Caco-2 (cell line): ENCODE measurements around the gene FBXW7. TPM values are rescaled to one million over a fixed set of nuclear protein-coding genes. Genes with fewer than 3 reads are reported as not detected.

Experiments used
- BruUV-seq: library from RNA; stranded (reverse); fragments of 400-500 nt; replicated peaks from 2 replicates; lab custom pipeline; 2021; lab: Mats Ljungman, UMichigan
- CTCF ChIA-PET: fragments of 300-600 bp; sonication (Branson Sonifier 250); formaldehyde crosslinking; loops from one replicate; lab custom pipeline; 2022; ENCODE audit warnings: antibody characterized with exemption; lab: Charles Lee
- POLR2A ChIA-PET: fragments of 300-600 bp; sonication (Branson Sonifier 250); formaldehyde crosslinking; loops from one replicate; lab custom pipeline; 2022; ENCODE audit warnings: antibody characterized with exemption; lab: Charles Lee
- DNase-seq, 2 experiments: peaks; one replicate each; pipeline versions ENCODE4 v3.0.0 to v3.0.0-alpha.2; 2020 to 2022
- H3K27me3 ChIP-seq: replicated peaks from 2 replicates; pipeline ENCODE4 v1.6.0; 2011; ENCODE audit warnings: low read length; ENCODE audit not compliant: control insufficient read depth, insufficient read depth
- H3K36me3 ChIP-seq: 2 replicates; pipeline ENCODE4 v1.5.1; 2011; ENCODE audit warnings: low read length; ENCODE audit not compliant: control insufficient read depth, insufficient read depth
- H3K4me1 ChIP-seq: fragments of 250-450 bp; sonication (Bioruptor Pico); 2 replicates; pipeline ENCODE4 v1.5.1; 2020; ENCODE audit warnings: mild to moderate bottlenecking
- H3K4me3 ChIP-seq: 2 replicates; pipeline ENCODE4 v1.5.1; 2011; ENCODE audit warnings: low read depth, mild to moderate bottlenecking, control low read depth, low read length
- H3K9me3 ChIP-seq: fragments of 250-450 bp; sonication (Bioruptor Pico); 2 replicates; pipeline ENCODE4 v1.5.1; 2020; ENCODE audit warnings: mild to moderate bottlenecking, moderate library complexity
- H3K27ac Mint-ChIP-seq: one replicate; pipeline ENCODE4 v1.8.0; 2022; ENCODE audit warnings: mixed read lengths; ENCODE audit not compliant: unreplicated experiment
- H3K27me3 Mint-ChIP-seq: one replicate; pipeline ENCODE4 v1.8.0; 2022; ENCODE audit warnings: mixed read lengths; ENCODE audit not compliant: insufficient read depth, unreplicated experiment
- H3K36me3 Mint-ChIP-seq: one replicate; pipeline ENCODE4 v1.8.0; 2022; ENCODE audit warnings: mild to moderate bottlenecking, mixed read lengths; ENCODE audit not compliant: insufficient read depth, unreplicated experiment
- H3K4me1 Mint-ChIP-seq: one replicate; pipeline ENCODE4 v1.8.0; 2022; ENCODE audit warnings: low read depth, mixed read lengths; ENCODE audit not compliant: unreplicated experiment
- H3K4me3 Mint-ChIP-seq: one replicate; pipeline ENCODE4 v1.8.0; 2022; ENCODE audit warnings: mild to moderate bottlenecking, moderate library complexity, mixed read lengths; ENCODE audit not compliant: unreplicated experiment
- H3K9me3 Mint-ChIP-seq: one replicate; pipeline ENCODE4 v1.8.0; 2022; ENCODE audit warnings: mixed read lengths; ENCODE audit not compliant: unreplicated experiment
- intact Hi-C: fragments of 100-400 bp; cut with micrococcal nuclease; formaldehyde crosslinking; loops from one replicate; pipeline ENCODE4 v1.10.0; 2022; ENCODE audit not compliant: unreplicated experiment
- total RNA-seq: library from RNA; stranded (reverse); gene quantifications from 2 replicates; pipeline ENCODE4 v1.2.3, GENCODE V29; 2022
- TF ChIP-seq, protein P1 (sequence below), 2 experiments: fragments of 200-600 bp in 1 of 2; IDR thresholded peaks; 1 replicate in 1 of 2; 2 replicates in 1 of 2; pipeline versions ENCODE4 v1.5.1 to v1.8.0; 2011 to 2022; ENCODE audit warnings: antibody characterized with exemption in 1 of 2, control low read depth in 1 of 2, inconsistent platforms in 1 of 2, low read depth in 1 of 2, low read length in 1 of 2, mild to moderate bottlenecking in 1 of 2, moderate library complexity in 1 of 2; ENCODE audit not compliant: insufficient read depth in 1 of 2, severe bottlenecking in 1 of 2, unreplicated experiment in 1 of 2

The FBXW7 gene
- total RNA-seq, 1 experiment from 2014 or later: 34.1 TPM

DNA sequence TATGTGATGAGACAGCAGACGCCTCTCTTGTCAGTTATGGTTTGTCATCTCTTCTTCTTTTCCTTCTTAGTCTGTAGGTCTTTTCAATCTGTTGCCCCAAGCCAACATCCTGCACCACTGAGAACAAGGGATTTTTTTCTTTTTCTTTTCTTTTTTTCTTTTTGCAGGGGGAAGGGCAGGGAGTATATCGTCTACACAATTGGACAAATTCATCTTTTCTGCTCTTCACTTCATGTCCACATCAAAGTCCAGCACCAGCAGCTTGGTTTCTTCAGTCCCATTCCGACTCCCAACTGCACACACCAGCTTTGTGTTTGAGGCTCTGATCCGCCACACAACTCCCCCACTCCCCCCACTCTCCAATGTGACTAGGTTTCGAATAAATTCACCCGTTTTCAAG, 213.2 kb downstream of the FBXW7 start:
- ChIA-PET POLR2A (no interaction called here), CTCF (no interaction called here)
- Histone ChIP-seq H3K9me3 (no peaks in the 10 kb centered on the region), H3K4me3 (no peak overlapping the region), H3K4me1 (peaks cover 26% of the 10 kb centered on the region; the same call in 1 of the 2 replicates), H3K36me3 (no peaks in the 10 kb centered on the region), H3K27me3 (no peaks in the 10 kb centered on the region)
- DNase-seq: no peak
- H3K4me1 Mint-ChIP-seq: peaks cover 14% of the 10 kb centered on the region
- BruUV-seq: no TSS peak
- no peaks in the 10 kb centered on the region for H3K9me3 Mint-ChIP-seq
- H3K27ac Mint-ChIP-seq: no peak overlapping the region
- TF ChIP-seq, protein P1, sequence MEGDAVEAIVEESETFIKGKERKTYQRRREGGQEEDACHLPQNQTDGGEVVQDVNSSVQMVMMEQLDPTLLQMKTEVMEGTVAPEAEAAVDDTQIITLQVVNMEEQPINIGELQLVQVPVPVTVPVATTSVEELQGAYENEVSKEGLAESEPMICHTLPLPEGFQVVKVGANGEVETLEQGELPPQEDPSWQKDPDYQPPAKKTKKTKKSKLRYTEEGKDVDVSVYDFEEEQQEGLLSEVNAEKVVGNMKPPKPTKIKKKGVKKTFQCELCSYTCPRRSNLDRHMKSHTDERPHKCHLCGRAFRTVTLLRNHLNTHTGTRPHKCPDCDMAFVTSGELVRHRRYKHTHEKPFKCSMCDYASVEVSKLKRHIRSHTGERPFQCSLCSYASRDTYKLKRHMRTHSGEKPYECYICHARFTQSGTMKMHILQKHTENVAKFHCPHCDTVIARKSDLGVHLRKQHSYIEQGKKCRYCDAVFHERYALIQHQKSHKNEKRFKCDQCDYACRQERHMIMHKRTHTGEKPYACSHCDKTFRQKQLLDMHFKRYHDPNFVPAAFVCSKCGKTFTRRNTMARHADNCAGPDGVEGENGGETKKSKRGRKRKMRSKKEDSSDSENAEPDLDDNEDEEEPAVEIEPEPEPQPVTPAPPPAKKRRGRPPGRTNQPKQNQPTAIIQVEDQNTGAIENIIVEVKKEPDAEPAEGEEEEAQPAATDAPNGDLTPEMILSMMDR (IDR thresholded peaks at IDR 0.05; ENCODE audit: insufficient read depth in 1 of 2, low read depth in 1 of 2, low read length in 1 of 2, severe bottlenecking in 1 of 2, unreplicated experiment in 1 of 2): no peak
- no peak overlapping the region for H3K4me3 Mint-ChIP-seq
- peaks cover 25% of the 10 kb centered on the region for H3K36me3 Mint-ChIP-seq
- H3K27me3 Mint-ChIP-seq: no peaks in the 10 kb centered on the region
- intact Hi-C loops: no loop called here

DNA sequence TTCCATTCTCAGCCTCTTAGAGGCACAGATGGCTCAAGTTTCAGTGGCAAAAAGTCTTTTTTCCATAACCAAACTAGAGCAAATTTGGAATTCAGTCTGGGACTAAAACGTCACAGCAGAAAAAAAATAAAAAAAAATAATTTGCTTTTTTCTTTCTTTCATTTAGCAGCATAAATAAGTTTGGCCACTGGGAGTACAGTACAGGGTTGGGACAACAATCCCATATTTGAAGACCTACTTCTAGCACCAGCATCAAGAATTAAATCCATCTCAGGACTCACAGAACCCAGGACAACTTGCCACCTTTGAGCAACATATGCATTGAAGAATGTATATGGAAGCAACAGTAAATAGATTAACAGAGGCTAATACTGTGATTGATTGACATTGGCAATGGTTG, 214.0 kb downstream of the FBXW7 start:
- no TSS peak for BruUV-seq
- peaks cover 6% of the 10 kb centered on the region for H3K4me1 Mint-ChIP-seq
- H3K9me3 ChIP-seq: no peaks in the 10 kb centered on the region
- H3K4me3 Mint-ChIP-seq: no peak overlapping the region
- intact Hi-C loops: no loop called here
- TF ChIP-seq, protein P1 (IDR thresholded peaks at IDR 0.05; ENCODE audit: insufficient read depth in 1 of 2, low read depth in 1 of 2, low read length in 1 of 2, severe bottlenecking in 1 of 2, unreplicated experiment in 1 of 2): no peak
- no peaks in the 10 kb centered on the region for H3K27me3 Mint-ChIP-seq
- CTCF ChIA-PET: no interaction called here
- no peaks in the 10 kb centered on the region for H3K27me3 ChIP-seq
- POLR2A ChIA-PET: no interaction called here
- no peak overlapping the region for H3K4me3 ChIP-seq
- no peaks in the 10 kb centered on the region for H3K9me3 Mint-ChIP-seq
- no peak overlapping the region for H3K27ac Mint-ChIP-seq
- peaks cover 21% of the 10 kb centered on the region; the same call in 1 of the 2 replicates for H3K4me1 ChIP-seq
- H3K36me3 ChIP-seq: no peaks in the 10 kb centered on the region
- DNase-seq: no peak
- peaks cover 18% of the 10 kb centered on the region for H3K36me3 Mint-ChIP-seq

DNA sequence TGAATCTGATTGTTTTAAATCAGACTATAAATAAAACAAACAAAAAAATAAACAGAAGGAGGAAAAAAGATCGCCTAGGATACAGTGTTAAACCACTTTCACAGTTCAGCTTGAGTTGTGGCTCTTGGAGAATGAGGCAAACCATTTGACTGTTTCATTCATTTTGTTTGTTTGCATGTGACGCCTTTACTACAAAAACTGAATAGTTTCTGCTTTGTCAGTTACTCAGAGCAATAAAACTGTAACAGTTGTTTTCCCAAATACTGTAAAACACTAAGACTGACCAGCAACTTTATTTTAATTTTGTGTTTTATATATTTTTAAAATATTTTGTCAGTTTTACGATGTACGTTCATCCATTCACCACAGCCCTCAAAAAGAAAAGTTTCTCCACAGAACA, 214.5 kb downstream of the FBXW7 start:
- Mint-ChIP-seq H3K4me3 (no peak overlapping the region), H3K9me3 (no peaks in the 10 kb centered on the region), H3K27ac (no peak overlapping the region), H3K4me1 (peaks cover 6% of the 10 kb centered on the region), H3K36me3 (peaks cover 18% of the 10 kb centered on the region), H3K27me3 (no peaks in the 10 kb centered on the region)
- H3K4me3 ChIP-seq: no peak overlapping the region
- no peaks in the 10 kb centered on the region for H3K36me3 ChIP-seq
- no peak for DNase-seq
- ChIA-PET CTCF (no interaction called here), POLR2A (no interaction called here)
- H3K9me3 ChIP-seq: no peaks in the 10 kb centered on the region
- no TSS peak for BruUV-seq
- intact Hi-C loops: no loop called here
- TF ChIP-seq, protein P1 (IDR thresholded peaks at IDR 0.05; ENCODE audit: insufficient read depth in 1 of 2, low read depth in 1 of 2, low read length in 1 of 2, severe bottlenecking in 1 of 2, unreplicated experiment in 1 of 2): no peak
- no peaks in the 10 kb centered on the region for H3K27me3 ChIP-seq
- H3K4me1 ChIP-seq: peaks cover 16% of the 10 kb centered on the region; the same call in 1 of the 2 replicates
